MM.1S (cell line): ENCODE data around the gene AQR.

ENCODE experiments used
- EZH2 ChIP-seq: fragments of 300-600 bp; sonication (generic); optimal IDR thresholded peaks from 2 replicates; pipeline ENCODE3; 2017; ENCODE audit warnings: low read depth, mild to moderate bottlenecking, antibody characterized with exemption, low read length, mixed read lengths
- EZH2phosphoT487 ChIP-seq: fragments of 300-600 bp; sonication (generic); IDR thresholded peaks from 2 replicates; pipeline ENCODE4 v1.6.1; 2018; ENCODE audit warnings: antibody characterized with exemption, low read length
- TF ChIP-seq, protein P1 (sequence below): fragments of 300-600 bp; sonication (generic); IDR thresholded peaks from 2 replicates; pipeline ENCODE4 v1.5.1; 2016; ENCODE audit warnings: antibody characterized with exemption, low read length, mixed read lengths

- TF ChIP-seq, protein P1, sequence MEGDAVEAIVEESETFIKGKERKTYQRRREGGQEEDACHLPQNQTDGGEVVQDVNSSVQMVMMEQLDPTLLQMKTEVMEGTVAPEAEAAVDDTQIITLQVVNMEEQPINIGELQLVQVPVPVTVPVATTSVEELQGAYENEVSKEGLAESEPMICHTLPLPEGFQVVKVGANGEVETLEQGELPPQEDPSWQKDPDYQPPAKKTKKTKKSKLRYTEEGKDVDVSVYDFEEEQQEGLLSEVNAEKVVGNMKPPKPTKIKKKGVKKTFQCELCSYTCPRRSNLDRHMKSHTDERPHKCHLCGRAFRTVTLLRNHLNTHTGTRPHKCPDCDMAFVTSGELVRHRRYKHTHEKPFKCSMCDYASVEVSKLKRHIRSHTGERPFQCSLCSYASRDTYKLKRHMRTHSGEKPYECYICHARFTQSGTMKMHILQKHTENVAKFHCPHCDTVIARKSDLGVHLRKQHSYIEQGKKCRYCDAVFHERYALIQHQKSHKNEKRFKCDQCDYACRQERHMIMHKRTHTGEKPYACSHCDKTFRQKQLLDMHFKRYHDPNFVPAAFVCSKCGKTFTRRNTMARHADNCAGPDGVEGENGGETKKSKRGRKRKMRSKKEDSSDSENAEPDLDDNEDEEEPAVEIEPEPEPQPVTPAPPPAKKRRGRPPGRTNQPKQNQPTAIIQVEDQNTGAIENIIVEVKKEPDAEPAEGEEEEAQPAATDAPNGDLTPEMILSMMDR, result no peak
- TF ChIP-seq EZH2phosphoT487 (no peak), EZH2 (no peak)
Measured at GRCh38 chr15:34847598-34847997, 121.9 kb downstream of the AQR start.
